NCI-H526 treated with DMSO at 0.1 percent for 48 hours (cell line): ENCODE measurements around the gene PCSK1.
"Not testable (repeated sequence)": the region's sequence is repeated elsewhere in the genome, so short reads cannot be mapped to it uniquely, and the experiment has no call there.

Source experiments
- DNase-seq: peaks from one replicate; lab custom pipeline; 2025; lab: John Stamatoyannopoulos, UW

The PCSK1 gene

DNA sequence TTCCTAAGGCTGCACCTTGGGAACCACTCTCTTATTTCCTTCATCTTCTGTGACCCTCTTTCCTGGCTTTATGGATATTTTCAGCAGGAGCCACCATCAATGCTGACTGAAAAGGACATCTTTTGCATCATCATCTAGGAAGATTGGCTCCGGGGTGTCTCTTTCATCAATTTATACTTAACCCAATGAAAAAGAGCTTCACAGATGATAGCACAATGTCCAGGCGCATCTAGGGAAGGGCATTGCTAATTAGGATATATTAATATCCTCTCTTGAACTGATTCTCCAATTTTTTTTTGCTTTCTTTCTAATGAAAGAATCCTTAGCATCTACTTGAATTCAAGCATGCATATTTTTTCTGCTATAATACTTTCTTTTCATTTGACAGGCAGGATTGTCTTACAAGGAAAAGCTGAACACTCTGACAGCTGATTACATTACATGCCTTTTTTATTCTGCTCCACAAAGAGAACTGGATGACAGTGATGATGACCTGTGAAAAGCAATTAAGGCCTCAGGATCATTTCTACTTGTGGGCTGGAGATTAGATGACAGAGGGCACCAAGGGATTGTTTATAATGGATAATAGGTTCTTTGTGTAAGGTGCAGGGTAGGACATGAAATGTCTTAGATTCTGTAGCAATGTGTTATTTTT, 60.2 kb downstream of the PCSK1 start:
- no peak for DNase-seq

DNA sequence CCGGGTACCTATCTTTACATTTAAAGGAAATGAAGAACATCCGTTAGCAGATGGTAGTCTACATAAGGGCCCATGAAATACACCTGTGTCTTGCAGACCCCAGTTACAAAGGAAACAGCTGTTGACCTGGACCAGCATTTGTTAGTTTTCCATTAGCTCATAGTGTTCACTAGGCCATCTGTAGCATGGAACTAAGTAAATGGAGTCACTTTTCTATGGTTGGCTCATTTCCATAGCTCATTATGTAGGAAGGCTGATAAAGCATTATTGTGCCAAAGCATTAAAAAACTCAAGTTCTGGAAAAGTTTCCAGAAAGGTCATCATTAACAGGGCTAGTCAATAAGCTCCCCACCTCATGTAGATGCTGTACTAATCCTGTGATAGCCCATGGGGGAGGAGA, 62.1 kb downstream of the PCSK1 start:
- no peak for DNase-seq

DNA sequence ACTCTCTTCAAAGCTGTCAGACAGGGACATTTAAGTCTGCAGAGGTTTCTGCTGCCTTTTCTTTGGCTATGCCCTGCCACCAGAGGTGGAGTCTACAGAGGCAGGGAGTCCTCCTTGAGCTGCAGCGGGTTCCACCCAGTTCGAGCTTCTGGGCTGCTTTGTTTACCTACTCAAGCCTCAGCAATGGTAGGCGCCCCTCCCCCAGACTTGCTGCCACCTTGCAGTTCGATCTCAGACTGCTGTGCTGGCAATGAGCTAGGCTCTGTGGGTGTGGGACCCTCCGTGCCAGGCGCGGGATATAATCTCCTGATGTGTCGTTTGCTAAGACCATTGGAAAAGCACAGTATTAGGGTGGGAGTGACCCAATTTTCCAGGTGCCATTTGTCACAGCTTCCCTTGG, 65.7 kb downstream of the PCSK1 start:
- not testable (repeated sequence) for DNase-seq

DNA sequence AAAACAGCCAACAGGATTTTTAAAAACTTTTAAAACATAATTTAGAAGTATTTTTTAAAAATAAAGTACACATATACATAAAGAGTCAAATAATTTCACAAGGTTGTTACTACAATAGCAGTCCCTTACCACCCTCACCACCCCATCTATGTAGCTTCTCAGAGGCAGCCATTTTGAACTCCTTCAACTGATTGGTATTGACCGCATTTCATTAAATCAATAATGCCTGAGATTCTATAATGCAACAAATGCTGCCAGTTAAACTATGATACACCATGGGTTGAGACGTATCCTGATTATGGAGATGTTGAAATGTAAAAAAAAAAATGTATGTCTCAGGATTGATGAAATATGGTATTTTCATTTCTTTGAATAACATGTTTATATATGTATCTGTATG, 78.8 kb downstream of the PCSK1 start:
- no peak for DNase-seq

DNA sequence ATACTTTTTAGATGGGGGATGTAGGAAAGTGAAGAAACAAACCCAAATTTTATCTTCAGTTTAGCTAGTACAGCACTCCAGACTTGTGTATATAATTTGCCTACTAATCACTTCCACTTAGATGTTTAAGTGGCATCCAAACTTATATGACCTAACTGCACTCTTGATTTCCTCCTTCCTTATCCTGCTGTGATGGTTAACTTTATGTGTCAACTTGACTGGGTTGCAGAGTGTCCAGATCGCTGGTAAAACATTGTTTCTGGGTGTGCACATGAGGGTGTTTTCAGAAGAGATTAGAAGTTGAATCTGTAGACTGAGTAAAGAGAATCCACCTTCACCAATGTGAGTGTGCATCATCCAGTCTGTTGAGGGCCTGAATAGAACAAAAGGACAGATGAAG, 79.8 kb downstream of the PCSK1 start:
- DNase-seq = no peak

DNA sequence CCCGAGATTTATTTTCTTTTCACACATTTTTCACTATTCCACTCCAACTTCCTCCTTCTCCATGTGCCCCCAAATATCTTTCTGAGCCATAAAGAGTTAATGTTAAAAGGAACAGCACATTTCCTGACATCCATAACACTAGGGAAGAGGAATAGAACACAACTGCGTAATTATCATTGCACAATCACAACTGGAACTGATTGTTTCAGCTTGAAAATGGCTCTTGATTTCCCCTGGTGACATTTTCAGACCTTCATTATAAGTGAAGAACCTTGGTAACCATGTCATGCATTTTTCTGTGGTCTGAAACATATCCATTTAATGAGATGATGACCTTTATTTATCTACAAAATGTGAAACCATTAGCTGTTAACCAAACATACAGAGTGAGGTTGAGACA, 82.4 kb downstream of the PCSK1 start:
- no peak for DNase-seq

DNA sequence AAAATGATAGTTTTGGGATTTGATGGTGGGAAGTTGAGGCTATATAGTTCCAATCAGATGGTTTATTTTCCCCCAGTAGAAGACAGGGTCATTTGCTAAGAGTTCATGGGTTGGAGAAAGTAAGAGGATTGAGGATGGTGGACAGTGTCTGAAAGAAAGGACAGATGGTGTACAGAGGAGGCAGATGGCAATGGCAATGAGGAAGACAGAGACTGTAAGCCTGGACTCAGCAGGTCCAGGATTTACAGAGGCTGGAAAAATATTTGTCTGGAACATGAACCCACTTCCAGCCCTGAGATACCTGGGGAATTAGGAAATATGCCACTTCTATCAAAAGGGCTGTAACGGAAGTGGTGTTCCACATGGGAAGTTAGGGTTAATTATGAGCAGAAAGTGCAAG, 84.5 kb downstream of the PCSK1 start:
- DNase-seq = no peak

DNA sequence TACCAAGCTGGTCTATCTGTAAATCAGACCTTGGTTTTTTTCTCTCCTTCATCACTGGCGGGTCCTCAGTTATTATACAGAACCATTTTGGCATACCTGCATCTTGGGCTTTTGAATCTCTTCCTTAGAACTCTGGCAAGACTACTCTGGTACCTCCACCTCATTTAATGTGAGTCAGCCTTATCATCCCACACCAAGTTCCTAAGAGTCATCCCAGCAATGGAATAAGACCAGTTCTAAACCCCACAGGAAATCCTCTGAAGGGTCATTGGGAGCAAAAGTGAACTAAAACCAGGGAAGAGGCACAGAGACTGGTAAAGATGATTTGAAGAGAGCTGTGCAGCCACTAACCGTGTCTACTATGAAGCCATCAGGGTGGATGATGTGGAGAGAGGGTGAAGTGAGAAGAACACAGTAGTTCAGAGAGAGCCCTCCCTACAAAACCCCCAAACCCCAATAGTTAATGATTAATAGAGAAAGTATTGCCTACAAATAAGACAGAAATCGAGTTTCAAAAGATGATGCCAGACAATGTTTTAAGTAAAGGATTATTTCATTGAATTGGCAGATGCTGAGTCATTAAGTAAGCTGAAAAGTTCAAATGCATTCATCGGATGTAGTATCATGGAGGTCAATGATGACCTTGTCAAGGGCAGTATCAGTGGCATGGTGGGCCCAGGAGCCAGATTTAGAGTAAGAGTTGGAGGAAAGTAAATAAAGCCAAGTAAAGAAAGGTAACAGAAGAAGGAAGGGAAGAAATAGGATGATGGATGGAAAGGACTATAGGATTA, 85.4 kb downstream of the PCSK1 start:
- DNase-seq = no peak

DNA sequence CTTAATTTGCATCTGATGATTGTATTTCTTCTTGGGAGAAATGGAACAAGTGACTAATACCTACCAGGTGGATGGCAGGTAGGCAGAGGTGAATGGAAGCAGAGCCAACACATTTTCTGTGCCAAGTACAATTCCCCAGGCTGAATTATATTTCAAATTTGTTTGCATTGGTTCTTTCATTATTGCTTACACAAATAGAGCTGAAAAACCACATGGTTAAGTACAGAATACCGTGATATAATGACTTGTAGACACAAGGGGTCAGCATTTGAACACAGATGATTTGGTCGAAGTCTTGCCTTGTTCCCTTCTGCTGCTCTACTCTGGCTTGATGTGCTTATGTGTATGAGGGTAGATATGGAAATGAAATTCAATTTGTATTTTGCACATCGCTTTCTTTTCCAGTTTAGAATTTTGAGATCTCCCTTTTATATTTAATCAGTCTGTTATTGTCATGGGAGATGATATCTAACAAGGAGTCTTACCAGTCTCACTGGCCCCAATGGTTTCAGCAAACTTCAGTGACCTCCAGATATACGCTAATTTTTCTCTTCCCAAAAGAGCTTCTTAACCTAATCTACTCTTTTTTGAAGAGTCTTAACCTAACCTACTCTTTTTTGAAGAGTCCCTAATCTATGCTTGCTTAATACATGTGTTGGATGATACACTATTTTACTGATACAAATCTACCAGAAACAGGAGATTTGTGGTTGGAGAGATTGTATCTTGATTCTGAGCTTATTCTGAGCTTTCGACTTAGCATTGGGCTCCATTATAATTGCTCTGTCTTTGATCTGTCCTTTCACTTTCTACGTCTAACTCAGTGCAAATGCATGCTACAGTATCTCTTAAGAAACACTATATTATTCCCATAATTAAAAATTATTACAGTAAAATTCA, 88.1 kb downstream of the PCSK1 start:
- peak; percentile 41 for DNase-seq

DNA sequence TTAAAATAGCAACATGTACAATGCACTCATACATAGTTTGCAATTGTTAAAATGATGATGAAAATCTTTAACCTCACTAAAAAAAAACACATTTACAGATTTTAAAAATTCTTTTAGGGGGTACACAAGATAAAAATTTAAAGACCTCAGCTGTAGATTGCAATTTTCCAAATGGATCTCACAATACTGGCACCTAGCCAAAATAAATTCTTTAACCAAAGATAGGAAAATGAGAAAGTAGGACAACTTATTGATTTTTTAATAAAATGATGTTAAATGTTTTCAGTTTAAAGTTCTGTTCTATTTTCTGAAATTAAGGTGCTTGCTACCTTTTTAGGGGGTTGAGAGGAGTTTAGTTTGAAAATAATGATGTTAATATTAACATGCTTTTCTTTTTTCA, 90.0 kb downstream of the PCSK1 start:
- DNase-seq = no peak

DNA sequence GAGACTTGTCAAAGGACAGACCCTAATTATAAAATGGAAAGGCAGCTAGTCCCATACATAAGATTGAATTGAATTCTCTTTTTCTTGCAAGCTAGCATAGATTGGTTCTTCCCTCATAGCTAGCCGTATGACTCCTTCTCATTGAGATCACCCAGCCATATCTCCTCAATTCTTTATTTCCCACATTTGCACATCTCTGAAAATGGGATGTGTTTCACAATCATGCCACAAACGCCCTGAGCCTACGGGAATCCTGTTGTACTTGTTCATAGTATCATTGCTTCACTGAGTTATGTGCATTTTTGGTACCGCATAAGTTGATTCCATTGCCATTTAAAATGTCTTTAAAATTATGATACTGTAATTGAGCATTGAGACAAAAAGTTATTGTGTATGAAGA, 90.5 kb downstream of the PCSK1 start:
- DNase-seq = no peak
